ENCODE results near the gene GPR27. TPM values are rescaled to one million over a fixed set of nuclear protein-coding genes. Genes with fewer than 3 reads are reported as not detected.

Gene GPR27
- total RNA-seq, 1 experiment from 2014 or later = 15.5 TPM

- H3K27me3 Mint-ChIP-seq (ENCODE audit: low read depth) = peaks cover 40% of the 10 kb centered on the region
- Histone ChIP-seq H2BK12ac (ENCODE audit: insufficient read length, low read depth, low read length) (no peak overlapping the region), H3K56ac (ENCODE audit: insufficient read length, low read depth, low read length) (no peak overlapping the region), H3K9me3 (ENCODE audit: control insufficient read depth, low read depth, low read length) (no peaks in the 10 kb centered on the region), H4K91ac (ENCODE audit: insufficient read length, low read depth, low read length) (no peak overlapping the region), H3K23ac (ENCODE audit: insufficient read length, low read depth, low read length) (no peak overlapping the region), H2AFZ (ENCODE audit: low read length) (no peak overlapping the region), H2BK20ac (ENCODE audit: low read depth, low read length, poor library complexity, severe bottlenecking) (no peak overlapping the region), H2AK5ac (ENCODE audit: insufficient read length, low read length) (no peak overlapping the region), H3K27ac (ENCODE audit: insufficient read length, low read depth, low read length) (no peak overlapping the region), H3K27me3 (ENCODE audit: insufficient read depth, low read length) (peaks cover 6% of the 10 kb centered on the region; the same call in 1 of the 2 replicates), H3K9ac (ENCODE audit: extremely low read depth, insufficient read length, low read length) (no peak overlapping the region), H2BK120ac (ENCODE audit: low read depth, low read length, poor library complexity, severe bottlenecking) (no peak overlapping the region), H3K79me2 (ENCODE audit: insufficient read depth, low read length) (no peaks in the 10 kb centered on the region), H4K5ac (ENCODE audit: insufficient read length, low read depth, low read length) (no peak overlapping the region), H3K23me2 (ENCODE audit: insufficient read length, low read depth, low read length, poor library complexity, severe bottlenecking) (peaks cover 9% of the 10 kb centered on the region), H3K4me1 (ENCODE audit: insufficient read depth, low read length) (peaks cover under 1% of the 10 kb centered on the region; the same call in 1 of the 2 replicates), H3K4me2 (ENCODE audit: insufficient read depth, insufficient read length, low read length) (peak overlapping the region; percentile 69), H2BK15ac (ENCODE audit: low read depth, low read length) (no peak overlapping the region), H3T11ph (ENCODE audit: low read length) (no peak overlapping the region), H3K79me1 (ENCODE audit: insufficient read depth, low read depth, low read length, poor library complexity, severe bottlenecking) (no peaks in the 10 kb centered on the region), H4K20me1 (ENCODE audit: control insufficient read depth, insufficient read depth, insufficient read length) (no peaks in the 10 kb centered on the region), H4K8ac (replicated peaks; ENCODE audit: insufficient read length, low read depth, low read length) (no peak overlapping the region), H3K14ac (ENCODE audit: insufficient read depth, low read length) (no peak overlapping the region), H3K4ac (ENCODE audit: low read depth, low read length) (no peak overlapping the region), H3K18ac (ENCODE audit: insufficient read length, low read depth, low read length) (no peak overlapping the region), H2BK5ac (ENCODE audit: insufficient read length, low read length) (no peak overlapping the region)
- H3K4me1 Mint-ChIP-seq = peaks cover 16 to 25% of the 10 kb centered on the region in 2 experiments
- peak overlapping the region; percentile 73 to 86 for H3K4me3 Mint-ChIP-seq
- H3K9me3 Mint-ChIP-seq = no peaks in the 10 kb centered on the region
- TF ChIP-seq CTCF (conservative IDR thresholded peaks at IDR 0.05) = no peak
- H3K27ac Mint-ChIP-seq = no peak overlapping the region
- H3K36me3 Mint-ChIP-seq (ENCODE audit: insufficient read depth in 1 of 3, low read depth in 3 of 3) = 0 out of 7 replicates have a peak, but pooled peaks cover 0 to 4% (median 0%) of the 10 kb centered on the region in 3 experiments
- DNase-seq = no peak
Measured at GRCh38 chr3:71724171-71724453, 29.5 kb upstream of the GPR27 start.

All from H9 (cell line).